Thymus (tissue), 11 donors: Measurements from ENCODE around the gene GUK1. TPM values are rescaled to one million over a fixed set of nuclear protein-coding genes. Genes with fewer than 3 reads are reported as not detected.

Experiments
- DNase-seq, 9 donors: peaks; one replicate each; pipeline ENCODE4 v3.0.0-alpha.2; 2013; ENCODE audit warnings: low spot score in 9 of 9, low read depth in 6 of 9, missing footprints in 1 of 9
- H3K27ac ChIP-seq, 2 donors: one replicate each; pipeline ENCODE4 v1.5.1; 2013; ENCODE audit warnings: control low read depth in 1 of 2, low read depth in 1 of 2, low read length in 1 of 2, mild to moderate bottlenecking in 1 of 2, moderate library complexity in 1 of 2
- H3K27me3 ChIP-seq, 2 donors: one replicate each; pipeline ENCODE4 v1.5.1; 2013; ENCODE audit warnings: low read length in 1 of 2; ENCODE audit not compliant: control insufficient read depth in 2 of 2, insufficient read depth in 1 of 2
- H3K36me3 ChIP-seq, 2 donors: one replicate each; pipeline ENCODE4 v1.5.1; 2013; ENCODE audit warnings: low read length in 1 of 2, mild to moderate bottlenecking in 1 of 2, moderate library complexity in 1 of 2; ENCODE audit not compliant: control insufficient read depth in 2 of 2, insufficient read depth in 2 of 2
- H3K4me1 ChIP-seq, 2 donors: one replicate each; pipeline ENCODE4 v1.5.1; 2013; ENCODE audit warnings: low read length in 2 of 2; ENCODE audit not compliant: control insufficient read depth in 2 of 2, insufficient read depth in 2 of 2
- H3K4me3 ChIP-seq, 2 donors: one replicate each; pipeline ENCODE4 v1.5.1; 2013; ENCODE audit warnings: low read length in 2 of 2, control low read depth in 1 of 2, mild to moderate bottlenecking in 1 of 2
- H3K9me3 ChIP-seq, 2 donors: one replicate each; pipeline ENCODE4 v1.5.1; 2013; ENCODE audit warnings: low read length in 1 of 2, mild to moderate bottlenecking in 1 of 2; ENCODE audit not compliant: control insufficient read depth in 2 of 2, insufficient read depth in 1 of 2
- WGBS: extraction: QIAGEN DNeasy Blood & Tissue Kit; methylation state at CpG from one replicate; pipeline ENCODE4 v1.1.7; 2013; 5-methylcytosine and 5-hydroxymethylcytosine counted together
- polyA plus RNA-seq: library from polyadenylated mRNA; stranded (reverse); fragments of 200-250 nt; gene quantifications from one replicate; pipeline ENCODE4 v1.2.3, GENCODE V29; 2013
- total RNA-seq: library from RNA; stranded (reverse); fragments of 120-200 nt; gene quantifications from one replicate; pipeline ENCODE4 v1.2.4, GENCODE V29; 2013
- donor health status: healthy.

The GUK1 gene
- total and polyA plus RNA-seq, 2 donors, result 313 to 370 TPM

GRCh38 chr1:228136901-228137300 lies 3.2 kb upstream of the GUK1 start:
- Histone ChIP-seq H3K9me3 (peaks cover 0 to 2% of the 10 kb centered on the region in 2 donors), H3K27ac (peak overlapping the region in 1 of 2 donors; percentile 6), H3K27me3 (peaks cover 0 to 8% of the 10 kb centered on the region in 2 donors), H3K4me1 (peaks cover 15 to 29% of the 10 kb centered on the region in 2 donors), H3K4me3 (no peak overlapping the region), H3K36me3 (peaks cover 0 to 6% of the 10 kb centered on the region in 2 donors)
- DNase-seq, result peak in 1 of 9 donors; percentile 62
- WGBS, result 80% methylated on average over 1 of the region's 1 CpG

DNA sequence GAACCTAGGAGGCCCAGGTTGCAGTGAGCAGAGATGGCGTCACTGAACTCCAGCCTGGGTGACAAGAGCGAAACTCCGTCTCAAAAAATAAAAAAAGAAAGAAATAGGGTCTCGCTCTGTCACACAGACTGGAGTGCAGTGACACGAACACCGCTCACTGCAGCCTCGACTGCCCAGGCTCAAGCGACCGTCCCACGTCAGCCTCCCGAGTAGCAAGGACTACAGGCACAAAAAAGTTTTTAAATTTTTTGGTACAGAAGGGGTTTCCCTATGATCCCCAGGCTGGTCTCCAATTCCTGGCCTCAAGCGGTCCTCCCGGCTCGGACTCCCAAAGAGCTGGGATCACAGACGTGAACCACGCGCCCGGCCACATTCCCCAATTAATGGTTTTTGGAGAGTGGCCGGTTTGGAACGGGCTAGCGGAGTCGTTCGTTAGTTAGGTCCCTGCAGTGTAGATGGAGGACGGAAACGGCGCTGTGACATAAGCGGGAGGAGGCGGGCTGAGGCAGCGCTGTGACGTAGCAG lies 611 bp upstream of the GUK1 start:
- Histone ChIP-seq H3K4me3 (peak overlapping the region; percentile 57 to 99), H3K4me1 (peaks cover 39 to 55% of the 10 kb centered on the region in 2 donors), H3K27me3 (peaks cover 0 to 6% of the 10 kb centered on the region in 2 donors), H3K36me3 (peaks cover 0 to 15% of the 10 kb centered on the region in 2 donors), H3K27ac (peak overlapping the region; percentile 92 to 96), H3K9me3 (peaks cover 0 to 14% of the 10 kb centered on the region in 2 donors)
- WGBS, result 26% methylated on average over 30 of the region's 30 CpGs
- DNase-seq, result no peak

DNA sequence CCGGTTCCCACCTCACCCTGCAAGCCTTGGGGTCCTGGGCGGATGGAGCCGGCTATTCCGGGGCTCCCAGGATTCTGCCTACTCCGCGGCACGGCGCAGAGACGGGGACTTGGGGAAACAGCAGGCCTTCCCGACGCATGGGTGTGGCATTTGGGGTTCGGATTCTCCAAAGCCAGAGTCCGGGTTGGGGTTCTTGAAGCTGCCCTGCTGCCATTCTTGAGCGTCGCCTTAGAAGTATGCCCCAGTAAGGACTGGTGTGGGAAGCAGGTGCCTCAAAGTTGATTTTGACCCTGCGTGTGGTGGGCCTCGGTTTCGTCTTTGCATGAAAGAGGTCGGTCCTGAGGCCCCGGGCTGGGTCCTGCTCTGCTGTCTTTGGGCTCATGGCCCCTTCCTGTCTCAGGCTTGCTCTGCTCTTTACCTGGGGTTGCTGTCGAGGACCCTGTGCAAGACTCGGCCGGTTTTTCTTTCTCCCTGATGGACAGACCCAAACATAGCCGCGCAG lies 696 bp downstream of the GUK1 start:
- H3K27ac ChIP-seq, result peak overlapping the region; percentile 97 to 100
- H3K9me3 ChIP-seq, result peaks cover 0 to 14% of the 10 kb centered on the region in 2 donors
- peaks cover 46 to 68% of the 10 kb centered on the region in 2 donors for H3K4me1 ChIP-seq
- H3K36me3 ChIP-seq, result peaks cover 7 to 28% of the 10 kb centered on the region in 2 donors
- H3K27me3 ChIP-seq, result no peaks in the 10 kb centered on the region
- peak overlapping the region; percentile 86 to 99 for H3K4me3 ChIP-seq
- WGBS, result 12% methylated on average over 25 of the region's 25 CpGs
- peak in 1 of 9 donors; percentile 43 for DNase-seq

DNA sequence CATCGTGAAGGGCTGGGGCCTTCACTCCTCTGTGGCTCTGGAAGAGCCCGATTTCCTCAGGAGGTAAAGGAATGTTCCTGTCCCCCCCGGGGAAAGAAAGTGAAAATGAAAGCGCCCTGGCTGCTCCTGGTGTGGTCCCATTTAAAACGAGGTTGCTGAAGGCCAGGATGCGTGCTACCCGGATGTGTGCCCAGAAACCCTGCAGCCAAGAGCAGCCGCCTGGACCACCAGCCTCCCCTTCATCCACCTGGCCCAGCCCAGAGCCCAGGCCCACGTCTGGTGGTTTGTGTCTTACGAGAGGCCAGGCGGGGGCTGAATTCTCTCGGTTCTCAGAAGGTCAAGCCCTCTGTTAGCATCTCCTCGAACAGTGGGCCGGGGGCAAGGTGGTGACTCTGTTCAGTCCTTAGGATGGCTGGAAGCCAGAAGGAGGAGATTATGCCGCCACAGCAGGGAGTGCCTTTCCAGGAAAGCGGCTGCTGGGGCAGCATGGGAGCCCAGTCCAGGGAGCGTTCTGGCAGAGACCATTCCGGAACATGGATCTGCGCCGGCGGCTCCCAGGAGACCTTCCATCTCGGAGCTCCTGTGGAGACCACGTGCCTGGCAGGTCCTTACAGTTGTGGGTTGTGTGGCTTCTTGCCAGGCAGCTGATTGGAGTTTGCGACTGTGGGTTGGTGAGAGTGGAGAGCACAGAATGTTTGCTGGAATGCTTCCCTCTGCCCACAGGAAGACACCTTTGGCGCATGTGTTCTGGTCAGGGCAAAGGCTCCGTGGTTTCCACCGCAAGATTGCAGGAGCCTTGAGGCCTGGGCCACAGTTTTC lies 1.4 kb downstream of the GUK1 start:
- H3K27ac ChIP-seq, result peak overlapping the region; percentile 97 to 100
- peaks cover 14 to 35% of the 10 kb centered on the region in 2 donors for H3K36me3 ChIP-seq
- H3K27me3 ChIP-seq, result no peaks in the 10 kb centered on the region
- DNase-seq, result peak in 1 of 9 donors; percentile 60
- H3K9me3 ChIP-seq, result peaks cover 0 to 14% of the 10 kb centered on the region in 2 donors
- H3K4me3 ChIP-seq, result peak overlapping the region; percentile 86 to 99
- WGBS, result 37% methylated on average over 27 of the region's 27 CpGs
- peaks cover 46 to 71% of the 10 kb centered on the region in 2 donors for H3K4me1 ChIP-seq

- peak overlapping the region; percentile 86 to 99 for H3K4me3 ChIP-seq
- WGBS, result 34% methylated on average over 16 of the region's 16 CpGs
- peak overlapping the region; percentile 97 to 100 for H3K27ac ChIP-seq
- peaks cover 0 to 14% of the 10 kb centered on the region in 2 donors for H3K9me3 ChIP-seq
- H3K4me1 ChIP-seq, result peaks cover 40 to 65% of the 10 kb centered on the region in 2 donors
- no peaks in the 10 kb centered on the region for H3K27me3 ChIP-seq
- H3K36me3 ChIP-seq, result peaks cover 22 to 43% of the 10 kb centered on the region in 2 donors
- peak; percentile 76 to 96 (median 87) for DNase-seq
Observed at GRCh38 chr1:228142155-228142691, 2.1 kb downstream of the GUK1 start.

GRCh38 chr1:228142701-228143136 lies 2.6 kb downstream of the GUK1 start:
- Histone ChIP-seq H3K27ac (peak overlapping the region; percentile 62 to 100), H3K4me1 (peaks cover 38 to 62% of the 10 kb centered on the region in 2 donors), H3K9me3 (peaks cover 0 to 14% of the 10 kb centered on the region in 2 donors), H3K36me3 (peaks cover 27 to 48% of the 10 kb centered on the region in 2 donors), H3K27me3 (no peaks in the 10 kb centered on the region), H3K4me3 (peak overlapping the region in 1 of 2 donors; percentile 14)
- peak in 7 of 9 donors; percentile 60 to 90 (median 76) for DNase-seq
- WGBS, result 17% methylated on average over 11 of the region's 11 CpGs

DNA sequence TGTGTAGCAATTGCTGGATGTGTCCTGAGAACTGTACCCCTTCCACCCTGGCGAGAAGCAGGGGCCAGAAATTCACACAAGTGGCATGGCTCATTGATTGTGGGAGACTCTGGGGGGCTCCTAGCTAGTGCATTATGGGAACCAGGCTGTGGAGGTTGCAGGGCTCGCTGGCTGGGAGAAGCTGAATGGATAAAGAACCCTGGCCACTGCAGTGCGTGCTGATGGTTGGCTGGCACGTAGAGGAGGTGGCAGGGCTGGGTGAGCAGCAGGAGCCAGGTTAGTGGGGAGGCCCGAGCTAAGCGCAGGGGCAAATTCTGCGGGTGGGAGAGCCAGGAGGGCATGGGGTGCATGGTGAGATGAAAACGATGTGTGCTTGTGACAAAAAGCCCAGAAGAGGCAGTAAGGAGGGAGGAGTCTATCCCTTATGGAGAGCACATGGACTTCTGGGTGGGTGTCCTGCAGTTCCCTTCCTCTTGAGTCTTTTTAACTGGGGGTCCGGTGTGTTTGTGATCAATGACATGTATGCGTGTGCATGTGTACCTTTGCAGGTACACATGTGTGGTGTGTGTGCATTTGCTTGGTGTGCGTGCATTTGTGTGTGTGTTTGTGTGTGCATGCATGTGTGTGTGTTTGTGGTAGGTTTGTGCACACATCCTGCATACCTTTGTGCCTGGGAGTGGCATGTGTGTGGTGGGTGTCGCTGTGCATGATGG lies 3.6 kb downstream of the GUK1 start:
- DNase-seq, result no peak
- Histone ChIP-seq H3K36me3 (peaks cover 36 to 57% of the 10 kb centered on the region in 2 donors), H3K4me1 (peaks cover 38 to 67% of the 10 kb centered on the region in 2 donors), H3K9me3 (peaks cover 0 to 14% of the 10 kb centered on the region in 2 donors), H3K27me3 (no peaks in the 10 kb centered on the region), H3K4me3 (no peak overlapping the region), H3K27ac (peak overlapping the region in 1 of 2 donors; percentile 100)
- WGBS, result 97% methylated on average over 12 of the region's 12 CpGs

DNA sequence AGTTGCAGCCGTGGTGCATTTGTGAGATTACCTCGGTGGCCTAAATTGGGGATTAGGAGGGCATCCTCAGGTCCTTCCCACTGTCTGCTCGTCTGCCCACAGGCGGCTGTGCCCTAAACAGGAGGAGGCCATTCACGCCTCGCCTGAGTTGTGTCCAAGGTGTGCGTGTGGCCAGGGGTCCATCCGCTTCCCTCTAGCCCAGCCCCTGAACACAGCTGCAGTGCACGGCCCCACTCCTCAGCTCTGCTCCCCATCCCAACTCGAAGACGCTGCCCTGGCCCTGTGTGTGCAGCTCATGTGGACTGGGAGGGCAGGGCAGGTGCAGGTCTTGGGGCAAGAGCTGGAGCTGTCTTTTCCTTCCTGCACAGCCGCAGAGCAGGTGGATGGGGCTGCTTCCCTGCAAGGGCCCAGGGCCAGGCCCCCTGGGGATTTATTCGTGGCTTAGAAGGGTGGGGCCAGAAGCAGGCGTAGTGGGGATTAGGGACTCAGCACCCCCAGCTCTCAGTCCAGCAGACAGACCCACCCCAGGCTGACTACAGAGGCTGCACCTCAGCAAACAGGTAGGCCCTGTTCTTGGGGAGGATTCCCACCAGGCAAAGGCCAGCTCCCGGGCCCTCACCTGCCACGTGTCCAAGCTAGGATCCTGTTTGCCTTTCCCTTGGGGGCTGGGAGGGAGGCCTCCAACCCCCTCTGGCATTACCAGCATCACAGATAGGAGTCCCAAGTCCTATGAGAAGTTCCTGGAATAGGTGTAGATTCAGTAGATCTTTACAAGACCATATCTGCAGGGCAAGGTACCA lies 4.3 kb downstream of the GUK1 start:
- peak overlapping the region in 1 of 2 donors; percentile 55 for H3K27ac ChIP-seq
- peaks cover 0 to 14% of the 10 kb centered on the region in 2 donors for H3K9me3 ChIP-seq
- 65% methylated on average over 16 of the region's 16 CpGs for WGBS
- no peak overlapping the region for H3K4me3 ChIP-seq
- peaks cover 43 to 64% of the 10 kb centered on the region in 2 donors for H3K36me3 ChIP-seq
- H3K4me1 ChIP-seq, result peaks cover 38 to 69% of the 10 kb centered on the region in 2 donors
- no peaks in the 10 kb centered on the region for H3K27me3 ChIP-seq
- DNase-seq, result peak in 2 of 9 donors; percentile 44 to 67
